Activated CD8-positive, alpha-beta memory T cell treated with anti-CD3 and anti-CD28 coated beads, Interleukin-2, amount 10 ng/mL, durations not matched to agents 7 days and 5 days (primary cell): ENCODE measurements around the gene ITIH5. TPM values are rescaled to one million over a fixed set of nuclear protein-coding genes. Genes with fewer than 3 reads are reported as not detected.

Experiments used
- ATAC-seq: fragments of 150-1000 bp; cut with Tn5 transposase; one replicate; pipeline ENCODE4 v1.10.0; 2021; ENCODE audit warnings: moderate library complexity
- CTCF ChIA-PET: fragments of 350-600 bp; sonication (Branson Sonifier 250); formaldehyde crosslinking; loops from one replicate; lab custom pipeline; 2021; ENCODE audit warnings: antibody characterized with exemption; lab: Charles Lee
- DNase-seq: peaks from one replicate; pipeline ENCODE4 v3.0.0-alpha.2; 2020
- H3K27ac Mint-ChIP-seq: one replicate; pipeline ENCODE4 v1.8.0; 2021; ENCODE audit warnings: mild to moderate bottlenecking, mixed read lengths
- H3K27me3 Mint-ChIP-seq: one replicate; pipeline ENCODE4 v1.8.0; 2021; ENCODE audit warnings: mixed read lengths
- H3K36me3 Mint-ChIP-seq: one replicate; pipeline ENCODE4 v1.8.0; 2021; ENCODE audit warnings: mild to moderate bottlenecking, mixed read lengths
- H3K4me1 Mint-ChIP-seq: one replicate; pipeline ENCODE4 v1.8.0; 2021; ENCODE audit warnings: mixed read lengths
- H3K4me3 Mint-ChIP-seq: one replicate; pipeline ENCODE4 v1.8.0; 2021; ENCODE audit warnings: mild to moderate bottlenecking, moderate library complexity, mixed read lengths
- H3K9me3 Mint-ChIP-seq: one replicate; pipeline ENCODE4 v1.8.0; 2022; ENCODE audit warnings: low read depth, mixed read lengths
- total RNA-seq, 2 experiments: library from RNA; stranded (reverse); gene quantifications; one replicate each; pipeline ENCODE4 v1.2.3, GENCODE V29; 2021

Gene ITIH5
- total RNA-seq, 2 experiments from 2014 or later = not detected

- Mint-ChIP-seq H3K4me1 (peaks cover 4% of the 10 kb centered on the region), H3K9me3 (no peaks in the 10 kb centered on the region), H3K4me3 (no peak overlapping the region), H3K27ac (no peak overlapping the region), H3K27me3 (peaks cover 6% of the 10 kb centered on the region), H3K36me3 (no peaks in the 10 kb centered on the region)
- no peak for DNase-seq
- ATAC-seq = no peak
- CTCF ChIA-PET = no interaction called here
Measured at GRCh38 chr10:7580520-7580919, 86.2 kb downstream of the ITIH5 start.

- H3K4me1 Mint-ChIP-seq = no peaks in the 10 kb centered on the region
- no peak overlapping the region for H3K4me3 Mint-ChIP-seq
- DNase-seq (no peak), ATAC-seq (no peak)
- no peaks in the 10 kb centered on the region for H3K36me3 Mint-ChIP-seq
- CTCF ChIA-PET = no interaction called here
- H3K27ac Mint-ChIP-seq = no peak overlapping the region
- H3K9me3 Mint-ChIP-seq = no peaks in the 10 kb centered on the region
- peaks cover under 1% of the 10 kb centered on the region for H3K27me3 Mint-ChIP-seq
Measured at GRCh38 chr10:7579681-7580080, 87.1 kb downstream of the ITIH5 start.

GRCh38 chr10:7577579-7577978, 89.2 kb downstream of the ITIH5 start:
- Mint-ChIP-seq H3K36me3 (no peaks in the 10 kb centered on the region), H3K27ac (no peak overlapping the region), H3K4me1 (no peaks in the 10 kb centered on the region), H3K4me3 (no peak overlapping the region), H3K9me3 (no peaks in the 10 kb centered on the region), H3K27me3 (peaks cover 5% of the 10 kb centered on the region)
- CTCF ChIA-PET = no interaction called here
- ATAC-seq (no peak), DNase-seq (no peak)

- Mint-ChIP-seq H3K4me3 (no peak overlapping the region), H3K4me1 (peaks cover 2% of the 10 kb centered on the region), H3K36me3 (no peaks in the 10 kb centered on the region), H3K9me3 (no peaks in the 10 kb centered on the region), H3K27ac (no peak overlapping the region), H3K27me3 (peaks cover 5% of the 10 kb centered on the region)
- DNase-seq (no peak), ATAC-seq (no peak)
- CTCF ChIA-PET = no interaction called here
Measured at GRCh38 chr10:7577176-7577575, 89.6 kb downstream of the ITIH5 start.

GRCh38 chr10:7576340-7576739, 90.4 kb downstream of the ITIH5 start:
- peaks cover 5% of the 10 kb centered on the region for H3K27me3 Mint-ChIP-seq
- H3K4me1 Mint-ChIP-seq = peaks cover 2% of the 10 kb centered on the region
- DNase-seq (no peak), ATAC-seq (no peak)
- no peak overlapping the region for H3K27ac Mint-ChIP-seq
- CTCF ChIA-PET = no interaction called here
- no peaks in the 10 kb centered on the region for H3K9me3 Mint-ChIP-seq
- H3K36me3 Mint-ChIP-seq = no peaks in the 10 kb centered on the region
- H3K4me3 Mint-ChIP-seq = no peak overlapping the region

- H3K9me3 Mint-ChIP-seq = no peaks in the 10 kb centered on the region
- CTCF ChIA-PET = interaction anchor here (0.6 to 2.0 kb wide), 3 partner anchors 14 to 115 kb away, joined by 3 to 4 read pairs (median 3); no protein-coding TSS in a partner anchor
- no peaks in the 10 kb centered on the region for H3K36me3 Mint-ChIP-seq
- ATAC-seq (no peak), DNase-seq (no peak)
- peaks cover 5% of the 10 kb centered on the region for H3K27me3 Mint-ChIP-seq
- no peak overlapping the region for H3K27ac Mint-ChIP-seq
- peaks cover 2% of the 10 kb centered on the region for H3K4me1 Mint-ChIP-seq
- H3K4me3 Mint-ChIP-seq = no peak overlapping the region
Measured at GRCh38 chr10:7572391-7572790, 94.4 kb downstream of the ITIH5 start.

- no peak overlapping the region for H3K27ac Mint-ChIP-seq
- H3K4me3 Mint-ChIP-seq = no peak overlapping the region
- H3K4me1 Mint-ChIP-seq = peaks cover 2% of the 10 kb centered on the region
- no peaks in the 10 kb centered on the region for H3K36me3 Mint-ChIP-seq
- ATAC-seq = no peak
- no peak for DNase-seq
- peaks cover 5% of the 10 kb centered on the region for H3K27me3 Mint-ChIP-seq
- CTCF ChIA-PET = interaction anchor here (0.6 to 2.0 kb wide), 3 partner anchors 14 to 115 kb away, joined by 3 to 4 read pairs (median 3); no protein-coding TSS in a partner anchor
- H3K9me3 Mint-ChIP-seq = no peaks in the 10 kb centered on the region
Measured at GRCh38 chr10:7571981-7572380, 94.8 kb downstream of the ITIH5 start.

GRCh38 chr10:7567911-7568620, 98.7 kb downstream of the ITIH5 start:
- H3K27ac Mint-ChIP-seq = no peak overlapping the region
- no peak for DNase-seq
- no peaks in the 10 kb centered on the region for H3K36me3 Mint-ChIP-seq
- no peak overlapping the region for H3K4me3 Mint-ChIP-seq
- no peaks in the 10 kb centered on the region for H3K9me3 Mint-ChIP-seq
- CTCF ChIA-PET = interaction anchor here (1.0 kb wide), 1 partner anchor 42 kb away, joined by 3 read pairs; no protein-coding TSS in a partner anchor
- ATAC-seq = no peak
- peaks cover 2% of the 10 kb centered on the region for H3K27me3 Mint-ChIP-seq
- peaks cover 2% of the 10 kb centered on the region for H3K4me1 Mint-ChIP-seq

GRCh38 chr10:7566891-7567290, 99.9 kb downstream of the ITIH5 start:
- Mint-ChIP-seq H3K9me3 (no peaks in the 10 kb centered on the region), H3K4me3 (no peak overlapping the region), H3K4me1 (no peaks in the 10 kb centered on the region), H3K27ac (no peak overlapping the region), H3K36me3 (no peaks in the 10 kb centered on the region), H3K27me3 (no peaks in the 10 kb centered on the region)
- ATAC-seq = no peak
- CTCF ChIA-PET = no interaction called here
- no peak for DNase-seq

GRCh38 chr10:7565871-7566270, 100.9 kb downstream of the ITIH5 start:
- Mint-ChIP-seq H3K9me3 (no peaks in the 10 kb centered on the region), H3K27me3 (no peaks in the 10 kb centered on the region), H3K27ac (no peak overlapping the region), H3K4me1 (no peaks in the 10 kb centered on the region), H3K4me3 (no peak overlapping the region), H3K36me3 (no peaks in the 10 kb centered on the region)
- DNase-seq (no peak), ATAC-seq (no peak)
- CTCF ChIA-PET = no interaction called here

GRCh38 chr10:7563770-7564169, 103.0 kb downstream of the ITIH5 start:
- CTCF ChIA-PET = no interaction called here
- H3K4me3 Mint-ChIP-seq = no peak overlapping the region
- no peak for ATAC-seq

GRCh38 chr10:7563368-7563767, 103.4 kb downstream of the ITIH5 start:
- no peaks in the 10 kb centered on the region for H3K9me3 Mint-ChIP-seq
- no peak for ATAC-seq

More at GRCh38 chr10:7563770-7564169, 103.0 kb downstream of the ITIH5 start:
- Mint-ChIP-seq H3K27me3 (peaks cover 4% of the 10 kb centered on the region), H3K9me3 (no peaks in the 10 kb centered on the region), H3K27ac (no peak overlapping the region), H3K36me3 (no peaks in the 10 kb centered on the region), H3K4me1 (no peaks in the 10 kb centered on the region)
- DNase-seq = no peak

GRCh38 chr10:7561985-7562384, 104.8 kb downstream of the ITIH5 start:
- no peak for DNase-seq
- Mint-ChIP-seq H3K4me3 (no peak overlapping the region), H3K27ac (no peak overlapping the region), H3K4me1 (no peaks in the 10 kb centered on the region), H3K27me3 (peaks cover 12% of the 10 kb centered on the region), H3K36me3 (no peaks in the 10 kb centered on the region), H3K9me3 (no peaks in the 10 kb centered on the region)
- CTCF ChIA-PET = no interaction called here
- ATAC-seq = no peak

More at GRCh38 chr10:7563368-7563767, 103.4 kb downstream of the ITIH5 start:
- no peaks in the 10 kb centered on the region for H3K36me3 Mint-ChIP-seq
- H3K4me1 Mint-ChIP-seq = no peaks in the 10 kb centered on the region
- no peak for DNase-seq
- CTCF ChIA-PET = no interaction called here
- H3K27me3 Mint-ChIP-seq = peaks cover 7% of the 10 kb centered on the region
- H3K27ac Mint-ChIP-seq = no peak overlapping the region
- H3K4me3 Mint-ChIP-seq = no peak overlapping the region

- H3K4me1 Mint-ChIP-seq = no peaks in the 10 kb centered on the region
- H3K27ac Mint-ChIP-seq = no peak overlapping the region
- ATAC-seq = no peak
- CTCF ChIA-PET = no interaction called here
- H3K9me3 Mint-ChIP-seq = no peaks in the 10 kb centered on the region
- no peaks in the 10 kb centered on the region for H3K36me3 Mint-ChIP-seq
- H3K27me3 Mint-ChIP-seq = peaks cover 15% of the 10 kb centered on the region
- no peak for DNase-seq
- H3K4me3 Mint-ChIP-seq = no peak overlapping the region
Measured at GRCh38 chr10:7561216-7561893, 105.4 kb downstream of the ITIH5 start.
